GM23338 (cell line): ENCODE results near the gene CYP2W1. TPM values are rescaled to one million over a fixed set of nuclear protein-coding genes. Genes with fewer than 3 reads are reported as not detected.

Experiments used
- ATAC-seq: fragments of 200-7000 bp; cut with Tn5 transposase; 3 replicates; pipeline ENCODE4 v1.9.1; 2020
- DNase-seq: peaks from one replicate; pipeline ENCODE4 v3.0.0-alpha.2; 2015; ENCODE audit warnings: low spot score
- H2AFZ ChIP-seq: fragments of 200-600 bp; sonication (generic); 2 replicates; pipeline ENCODE4 v1.8.0; 2016; ENCODE audit warnings: antibody characterized with exemption, mild to moderate bottlenecking, moderate library complexity
- H3F3A ChIP-seq: fragments of 200-600 bp; sonication (generic); replicated peaks from 2 replicates; pipeline ENCODE4 v1.8.0; 2017; ENCODE audit warnings: antibody characterized with exemption, mixed run types, low read depth
- H3K27ac ChIP-seq: fragments of 200-600 bp; sonication (generic); 2 replicates; pipeline ENCODE4 v1.6.1; 2016; ENCODE audit warnings: low read depth
- H3K27me3 ChIP-seq: fragments of 200-600 bp; sonication (generic); 2 replicates; pipeline ENCODE4 v1.8.0; 2016; ENCODE audit warnings: mild to moderate bottlenecking, mixed run types, moderate library complexity; ENCODE audit not compliant: insufficient read depth
- H3K36me3 ChIP-seq: fragments of 200-600 bp; sonication (generic); 2 replicates; pipeline ENCODE4 v1.8.0; 2016; ENCODE audit warnings: mild to moderate bottlenecking; ENCODE audit not compliant: insufficient read depth
- H3K4me1 ChIP-seq: fragments of 200-600 bp; sonication (generic); 2 replicates; pipeline ENCODE4 v1.8.0; 2016; ENCODE audit warnings: mild to moderate bottlenecking, moderate library complexity; ENCODE audit not compliant: insufficient read depth
- H3K4me2 ChIP-seq: fragments of 200-600 bp; sonication (generic); 2 replicates; pipeline ENCODE4 v1.7.1; 2017; ENCODE audit warnings: mixed run types
- H3K4me3 ChIP-seq: fragments of 200-600 bp; sonication (generic); 2 replicates; pipeline ENCODE4 v1.6.1; 2016; ENCODE audit warnings: mixed run types
- H3K79me2 ChIP-seq: fragments of 200-600 bp; sonication (generic); replicated peaks from 2 replicates; pipeline ENCODE4 v1.8.0; 2017; ENCODE audit warnings: mild to moderate bottlenecking; ENCODE audit not compliant: insufficient read depth
- H3K9me2 ChIP-seq: fragments of 200-600 bp; sonication (generic); 2 replicates; pipeline ENCODE4 v1.8.0; 2017; ENCODE audit not compliant: insufficient read depth
- H4K20me1 ChIP-seq: fragments of 200-600 bp; sonication (generic); replicated peaks from 2 replicates; pipeline ENCODE4 v1.8.0; 2017; ENCODE audit warnings: mild to moderate bottlenecking; ENCODE audit not compliant: insufficient read depth
- H3K27ac Mint-ChIP-seq: 2 replicates; pipeline ENCODE4 v1.8.0; 2020; ENCODE audit warnings: inconsistent platforms, mild to moderate bottlenecking, moderate library complexity, mixed read lengths
- H3K27me3 Mint-ChIP-seq: 3 replicates; pipeline ENCODE4 v1.8.0; 2022; ENCODE audit warnings: low read depth, mild to moderate bottlenecking, moderate library complexity, mixed read lengths, inconsistent platforms; ENCODE audit not compliant: insufficient read depth, poor library complexity
- H3K36me3 Mint-ChIP-seq: 3 replicates; pipeline ENCODE4 v1.8.0; 2021; ENCODE audit warnings: low read depth, mild to moderate bottlenecking, inconsistent platforms, moderate library complexity, mixed read lengths
- H3K4me1 Mint-ChIP-seq: 3 replicates; pipeline ENCODE4 v1.8.0; 2020; ENCODE audit warnings: mild to moderate bottlenecking, inconsistent platforms, mixed read lengths
- H3K4me3 Mint-ChIP-seq: 3 replicates; pipeline ENCODE4 v1.8.0; 2021; ENCODE audit warnings: moderate library complexity, mild to moderate bottlenecking, inconsistent platforms, mixed read lengths
- H3K9me3 Mint-ChIP-seq: 3 replicates; pipeline ENCODE4 v1.8.0; 2020; ENCODE audit warnings: moderate library complexity, mild to moderate bottlenecking, inconsistent platforms, mixed read lengths
- CREB1 ChIP-seq: fragments of 250-450 bp; sonication (Bioruptor Pico); IDR thresholded peaks from 2 replicates; pipeline ENCODE4 v1.5.0; 2020; ENCODE audit warnings: low read depth, mild to moderate bottlenecking, moderate library complexity
- EZH2 ChIP-seq: fragments of 200-600 bp; sonication (generic); IDR thresholded peaks from one replicate; pipeline ENCODE4 v1.8.0; 2017; ENCODE audit warnings: antibody characterized with exemption, mild to moderate bottlenecking, low read depth; ENCODE audit not compliant: unreplicated experiment
- EZH2phosphoT487 ChIP-seq: fragments of 200-600 bp; sonication (generic); IDR thresholded peaks from one replicate; pipeline ENCODE4 v1.8.1; 2018; ENCODE audit warnings: antibody characterized with exemption; ENCODE audit not compliant: unreplicated experiment
- JUNB ChIP-seq: IDR thresholded peaks from one replicate; pipeline ENCODE4 v1.6.1; 2016; ENCODE audit warnings: antibody characterized with exemption; ENCODE audit not compliant: unreplicated experiment
- NANOG ChIP-seq: IDR thresholded peaks from 2 replicates; pipeline ENCODE4 v1.6.1; 2016; ENCODE audit warnings: antibody characterized with exemption, borderline replicate concordance
- POLR2AphosphoS5 ChIP-seq: IDR thresholded peaks from 2 replicates; pipeline ENCODE4 v1.6.1; 2016; ENCODE audit warnings: antibody characterized with exemption, low read depth
- ZNF114 ChIP-seq: fragments of 250-450 bp; sonication (Bioruptor Pico); IDR thresholded peaks from 2 replicates; pipeline ENCODE4 v1.5.0; 2020; ENCODE audit warnings: mild to moderate bottlenecking, moderate library complexity
- ZNF331 ChIP-seq: fragments of 250-450 bp; sonication (Bioruptor Pico); IDR thresholded peaks from 2 replicates; pipeline ENCODE4 v1.5.0; 2020; ENCODE audit warnings: low read depth, mild to moderate bottlenecking, moderate library complexity
- polyA plus RNA-seq: library from polyadenylated mRNA; unstranded; fragments of >200 nt; fragmentation: Nextera tagmentation; extraction: Ambion mirVana; gene quantifications from 2 replicates; pipeline ENCODE4 v1.2.1, GENCODE V29; 2016
- total RNA-seq: library from RNA; depleted of rRNA; stranded (reverse); fragments of >200 nt; shearing (Covaris generic); gene quantifications from 2 replicates; pipeline ENCODE4 v1.2.3, GENCODE V29; 2014
- TF ChIP-seq, protein P1 (sequence below): IDR thresholded peaks from 2 replicates; pipeline ENCODE4 v1.6.1; 2016; ENCODE audit warnings: antibody characterized with exemption
- TF ChIP-seq, protein P2 (sequence below): IDR thresholded peaks from one replicate; pipeline ENCODE4 v1.6.1; 2018; ENCODE audit warnings: antibody characterized with exemption; ENCODE audit not compliant: unreplicated experiment
- TF ChIP-seq, protein P3 (sequence below), 2 experiments: fragments of 200-600 bp in 1 of 2; sonication (generic) in 1 of 2; conservative IDR thresholded peaks; 2 replicates each; pipeline versions ENCODE4 v1.5.1 to v1.6.1; 2016 to 2017; ENCODE audit warnings: antibody characterized with exemption in 2 of 2, low read depth in 2 of 2, mild to moderate bottlenecking in 2 of 2, moderate library complexity in 1 of 2

The CYP2W1 gene
- total and polyA plus RNA-seq, 2 experiments from 2014 or later = not detected

DNA sequence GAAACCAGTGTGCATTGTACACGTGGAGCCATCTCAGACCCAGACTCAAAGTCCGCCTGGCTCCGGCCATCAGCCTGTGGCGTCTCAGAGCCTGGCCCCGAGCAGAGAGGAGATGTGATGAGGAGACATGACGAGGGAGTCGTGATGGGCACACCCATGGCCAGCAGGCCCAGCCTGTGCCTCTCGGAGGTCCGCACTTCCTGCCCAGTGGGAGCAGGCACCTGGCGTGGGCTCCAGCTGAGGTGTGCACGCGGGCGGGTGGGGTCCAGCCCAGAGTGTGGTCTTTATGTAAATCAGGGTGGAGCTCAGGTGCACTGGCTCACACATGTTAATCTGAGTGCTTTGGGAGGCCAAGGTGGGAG is 35.3 kb downstream of the CYP2W1 start:
- Histone ChIP-seq H3K9me2 (no peaks in the 10 kb centered on the region), H3K79me2 (0 out of 2 replicates have a peak, but pooled peaks cover 9% of the 10 kb centered on the region), H3K4me3 (no peak overlapping the region), H3F3A (no peaks in the 10 kb centered on the region), H3K36me3 (no peaks in the 10 kb centered on the region), H2AFZ (no peak overlapping the region), H4K20me1 (0 out of 2 replicates have a peak, but pooled peaks cover 9% of the 10 kb centered on the region), H3K27ac (no peak overlapping the region), H3K4me2 (no peak overlapping the region), H3K4me1 (no peaks in the 10 kb centered on the region), H3K27me3 (no peaks in the 10 kb centered on the region)
- H3K27me3 Mint-ChIP-seq = peaks cover 7% of the 10 kb centered on the region
- H3K9me3 Mint-ChIP-seq = no peaks in the 10 kb centered on the region; the same call in 2 of the 3 replicates
- H3K4me3 Mint-ChIP-seq = no peak overlapping the region
- no peak overlapping the region for H3K27ac Mint-ChIP-seq
- ATAC-seq (no peak), DNase-seq (no peak)
- peaks cover 8% of the 10 kb centered on the region; the same call in 2 of the 3 replicates for H3K36me3 Mint-ChIP-seq
- TF ChIP-seq, protein P1, sequence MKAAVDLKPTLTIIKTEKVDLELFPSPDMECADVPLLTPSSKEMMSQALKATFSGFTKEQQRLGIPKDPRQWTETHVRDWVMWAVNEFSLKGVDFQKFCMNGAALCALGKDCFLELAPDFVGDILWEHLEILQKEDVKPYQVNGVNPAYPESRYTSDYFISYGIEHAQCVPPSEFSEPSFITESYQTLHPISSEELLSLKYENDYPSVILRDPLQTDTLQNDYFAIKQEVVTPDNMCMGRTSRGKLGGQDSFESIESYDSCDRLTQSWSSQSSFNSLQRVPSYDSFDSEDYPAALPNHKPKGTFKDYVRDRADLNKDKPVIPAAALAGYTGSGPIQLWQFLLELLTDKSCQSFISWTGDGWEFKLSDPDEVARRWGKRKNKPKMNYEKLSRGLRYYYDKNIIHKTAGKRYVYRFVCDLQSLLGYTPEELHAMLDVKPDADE = no peak
- TF ChIP-seq, protein P2, sequence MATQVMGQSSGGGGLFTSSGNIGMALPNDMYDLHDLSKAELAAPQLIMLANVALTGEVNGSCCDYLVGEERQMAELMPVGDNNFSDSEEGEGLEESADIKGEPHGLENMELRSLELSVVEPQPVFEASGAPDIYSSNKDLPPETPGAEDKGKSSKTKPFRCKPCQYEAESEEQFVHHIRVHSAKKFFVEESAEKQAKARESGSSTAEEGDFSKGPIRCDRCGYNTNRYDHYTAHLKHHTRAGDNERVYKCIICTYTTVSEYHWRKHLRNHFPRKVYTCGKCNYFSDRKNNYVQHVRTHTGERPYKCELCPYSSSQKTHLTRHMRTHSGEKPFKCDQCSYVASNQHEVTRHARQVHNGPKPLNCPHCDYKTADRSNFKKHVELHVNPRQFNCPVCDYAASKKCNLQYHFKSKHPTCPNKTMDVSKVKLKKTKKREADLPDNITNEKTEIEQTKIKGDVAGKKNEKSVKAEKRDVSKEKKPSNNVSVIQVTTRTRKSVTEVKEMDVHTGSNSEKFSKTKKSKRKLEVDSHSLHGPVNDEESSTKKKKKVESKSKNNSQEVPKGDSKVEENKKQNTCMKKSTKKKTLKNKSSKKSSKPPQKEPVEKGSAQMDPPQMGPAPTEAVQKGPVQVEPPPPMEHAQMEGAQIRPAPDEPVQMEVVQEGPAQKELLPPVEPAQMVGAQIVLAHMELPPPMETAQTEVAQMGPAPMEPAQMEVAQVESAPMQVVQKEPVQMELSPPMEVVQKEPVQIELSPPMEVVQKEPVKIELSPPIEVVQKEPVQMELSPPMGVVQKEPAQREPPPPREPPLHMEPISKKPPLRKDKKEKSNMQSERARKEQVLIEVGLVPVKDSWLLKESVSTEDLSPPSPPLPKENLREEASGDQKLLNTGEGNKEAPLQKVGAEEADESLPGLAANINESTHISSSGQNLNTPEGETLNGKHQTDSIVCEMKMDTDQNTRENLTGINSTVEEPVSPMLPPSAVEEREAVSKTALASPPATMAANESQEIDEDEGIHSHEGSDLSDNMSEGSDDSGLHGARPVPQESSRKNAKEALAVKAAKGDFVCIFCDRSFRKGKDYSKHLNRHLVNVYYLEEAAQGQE = no peak
- TF ChIP-seq, protein P3, sequence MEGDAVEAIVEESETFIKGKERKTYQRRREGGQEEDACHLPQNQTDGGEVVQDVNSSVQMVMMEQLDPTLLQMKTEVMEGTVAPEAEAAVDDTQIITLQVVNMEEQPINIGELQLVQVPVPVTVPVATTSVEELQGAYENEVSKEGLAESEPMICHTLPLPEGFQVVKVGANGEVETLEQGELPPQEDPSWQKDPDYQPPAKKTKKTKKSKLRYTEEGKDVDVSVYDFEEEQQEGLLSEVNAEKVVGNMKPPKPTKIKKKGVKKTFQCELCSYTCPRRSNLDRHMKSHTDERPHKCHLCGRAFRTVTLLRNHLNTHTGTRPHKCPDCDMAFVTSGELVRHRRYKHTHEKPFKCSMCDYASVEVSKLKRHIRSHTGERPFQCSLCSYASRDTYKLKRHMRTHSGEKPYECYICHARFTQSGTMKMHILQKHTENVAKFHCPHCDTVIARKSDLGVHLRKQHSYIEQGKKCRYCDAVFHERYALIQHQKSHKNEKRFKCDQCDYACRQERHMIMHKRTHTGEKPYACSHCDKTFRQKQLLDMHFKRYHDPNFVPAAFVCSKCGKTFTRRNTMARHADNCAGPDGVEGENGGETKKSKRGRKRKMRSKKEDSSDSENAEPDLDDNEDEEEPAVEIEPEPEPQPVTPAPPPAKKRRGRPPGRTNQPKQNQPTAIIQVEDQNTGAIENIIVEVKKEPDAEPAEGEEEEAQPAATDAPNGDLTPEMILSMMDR (conservative IDR thresholded peaks at IDR 0.05; ENCODE audit: low read depth in 2 of 2) = no peak
- TF ChIP-seq POLR2AphosphoS5 (no peak), ZNF114 (CRISPR knock-in tag) (no peak), CREB1 (CRISPR knock-in tag) (no peak)
- H3K4me1 Mint-ChIP-seq = no peaks in the 10 kb centered on the region; the same call in 2 of the 3 replicates

DNA sequence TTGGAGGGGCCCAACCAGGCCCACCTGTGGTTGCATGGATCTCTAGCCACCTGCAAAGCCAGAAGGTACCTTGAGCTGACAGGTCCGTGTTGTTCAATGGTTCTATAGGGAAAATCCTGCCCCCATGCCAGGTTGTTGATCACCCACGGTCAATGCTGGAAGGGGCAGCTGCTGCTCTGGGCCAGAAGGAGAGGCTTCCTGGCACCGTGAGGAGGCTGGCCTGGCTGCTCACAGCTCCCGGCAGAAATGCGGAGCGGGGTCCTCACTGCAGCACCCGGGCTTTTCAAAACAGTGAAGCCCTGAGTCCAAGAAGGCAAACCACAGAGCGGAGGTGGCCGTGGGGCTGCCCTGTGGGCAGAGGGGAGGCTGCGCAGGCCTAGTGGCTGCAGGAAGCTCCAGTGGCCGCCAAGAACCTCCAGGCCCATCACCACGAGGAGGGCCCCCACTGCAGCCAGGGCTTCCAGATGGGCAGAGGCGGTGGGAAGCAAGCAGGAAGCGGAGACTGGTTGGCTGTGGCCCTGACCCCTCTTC is 36.3 kb downstream of the CYP2W1 start:
- H3F3A ChIP-seq = no peaks in the 10 kb centered on the region
- no peak overlapping the region for H2AFZ ChIP-seq
- Mint-ChIP-seq H3K36me3 (peaks cover 8% of the 10 kb centered on the region; the same call in 2 of the 3 replicates), H3K9me3 (no peaks in the 10 kb centered on the region; the same call in 2 of the 3 replicates), H3K27me3 (peaks cover 7% of the 10 kb centered on the region), H3K4me3 (no peak overlapping the region), H3K27ac (no peak overlapping the region), H3K4me1 (no peaks in the 10 kb centered on the region; the same call in 2 of the 3 replicates)
- no peaks in the 10 kb centered on the region for H3K36me3 ChIP-seq
- no peaks in the 10 kb centered on the region for H3K4me1 ChIP-seq
- ATAC-seq = no peak
- no peaks in the 10 kb centered on the region for H3K27me3 ChIP-seq
- no peaks in the 10 kb centered on the region for H3K9me2 ChIP-seq
- no peak overlapping the region for H3K4me2 ChIP-seq
- DNase-seq = no peak
- H3K79me2 ChIP-seq = 0 out of 2 replicates have a peak, but pooled peaks cover 2% of the 10 kb centered on the region
- H4K20me1 ChIP-seq = 0 out of 2 replicates have a peak, but pooled peaks cover 2% of the 10 kb centered on the region
- no peak overlapping the region for H3K27ac ChIP-seq
- no peak overlapping the region for H3K4me3 ChIP-seq
- TF ChIP-seq NANOG (no peak), CREB1 (CRISPR knock-in tag) (no peak), EZH2phosphoT487 (no peak), ZNF114 (CRISPR knock-in tag) (no peak), JUNB (no peak), POLR2AphosphoS5 (no peak), ZNF331 (no peak), EZH2 (no peak)
